GM23248 (cell line): ENCODE data around the gene HNRNPLL.

Source experiments
- EZH2 ChIP-seq: fragments of 200-600 bp; sonication (generic); IDR thresholded peaks from 2 replicates; pipeline ENCODE4 v1.6.1; 2018; ENCODE audit warnings: antibody characterized with exemption, mild to moderate bottlenecking; ENCODE audit not compliant: insufficient read depth, poor library complexity, severe bottlenecking
- EZH2phosphoT487 ChIP-seq: fragments of 200-600 bp; sonication (generic); IDR thresholded peaks from 2 replicates; pipeline ENCODE4 v1.6.1; 2018; ENCODE audit warnings: antibody characterized with exemption, moderate library complexity, mild to moderate bottlenecking, low read depth; ENCODE audit not compliant: insufficient read depth

DNA sequence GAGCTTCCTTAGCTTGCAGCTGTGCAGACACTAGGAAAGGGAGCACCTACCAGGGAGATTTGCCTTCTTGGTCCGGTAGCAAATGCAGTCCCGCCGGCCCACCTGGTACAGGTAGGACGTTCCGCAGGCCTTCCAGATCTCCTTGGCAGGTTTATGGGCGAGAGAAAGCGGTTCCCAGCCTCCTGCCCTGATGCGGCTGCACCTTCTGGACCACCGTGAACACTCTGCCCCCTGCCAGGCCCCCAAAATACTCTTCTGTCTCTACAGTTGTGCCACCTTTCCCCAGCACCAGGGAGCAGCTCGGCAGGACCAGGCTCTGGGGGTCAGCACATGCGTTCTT lies 67.4 kb downstream of the HNRNPLL start:
- TF ChIP-seq EZH2 (no peak), EZH2phosphoT487 (no peak)
